Stimulated activated CD4-positive, alpha-beta T cell treated with anti-CD3 and anti-CD28 coated beads, Interleukin-4, amount 100 ng/mL, for 4 hours (primary cell): Measurements from ENCODE around the gene SEC24C.
"Not testable (repeated sequence)": the region's sequence is repeated elsewhere in the genome, so short reads cannot be mapped to it uniquely, and the experiment has no call there.

Source experiments
- DNase-seq, 2 experiments: peaks; one replicate each; pipeline ENCODE4 v3.0.0-alpha.2; 2020

Gene SEC24C

DNA sequence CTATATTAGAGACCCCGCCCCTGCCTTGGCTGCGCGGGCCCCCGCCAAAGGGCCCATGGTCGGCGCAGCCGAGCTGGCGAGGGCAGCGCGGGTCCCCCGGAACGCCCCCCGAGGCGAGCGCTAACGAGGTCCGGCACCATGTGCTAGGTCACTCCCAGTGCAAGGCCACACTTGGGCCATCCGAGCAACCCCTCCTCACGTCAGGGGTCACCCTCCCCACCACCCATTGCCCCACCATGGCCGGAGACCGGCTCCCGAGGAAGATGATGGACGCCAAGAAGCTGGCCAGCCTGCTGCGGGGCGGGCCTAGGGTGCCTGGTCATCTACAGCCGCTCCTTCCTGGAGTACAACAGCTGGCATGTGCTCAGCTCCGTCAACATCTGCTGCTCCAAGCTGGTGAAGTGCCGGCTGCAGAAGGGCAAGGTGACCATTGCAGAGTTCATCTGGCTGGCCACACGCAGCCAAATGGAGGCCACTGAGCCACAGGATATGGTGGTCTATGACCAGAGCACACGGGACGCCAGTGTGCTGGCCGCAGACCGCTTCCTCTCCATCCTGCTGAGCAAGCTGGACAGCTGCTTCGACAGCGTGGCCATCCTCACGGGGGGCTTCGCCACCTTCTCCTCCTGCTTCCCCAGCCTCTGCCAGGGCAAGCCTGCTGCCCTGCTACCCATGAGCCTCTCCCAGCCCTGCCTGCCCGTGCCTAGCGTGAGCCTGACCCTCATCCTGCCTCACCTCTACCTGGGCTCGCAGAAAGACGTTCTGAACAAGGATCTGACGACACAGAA lies 12.4 kb upstream of the SEC24C start:
- DNase-seq, result no peak

GRCh38 chr10:73732426-73732825 lies 11.7 kb upstream of the SEC24C start:
- no peak for DNase-seq

DNA sequence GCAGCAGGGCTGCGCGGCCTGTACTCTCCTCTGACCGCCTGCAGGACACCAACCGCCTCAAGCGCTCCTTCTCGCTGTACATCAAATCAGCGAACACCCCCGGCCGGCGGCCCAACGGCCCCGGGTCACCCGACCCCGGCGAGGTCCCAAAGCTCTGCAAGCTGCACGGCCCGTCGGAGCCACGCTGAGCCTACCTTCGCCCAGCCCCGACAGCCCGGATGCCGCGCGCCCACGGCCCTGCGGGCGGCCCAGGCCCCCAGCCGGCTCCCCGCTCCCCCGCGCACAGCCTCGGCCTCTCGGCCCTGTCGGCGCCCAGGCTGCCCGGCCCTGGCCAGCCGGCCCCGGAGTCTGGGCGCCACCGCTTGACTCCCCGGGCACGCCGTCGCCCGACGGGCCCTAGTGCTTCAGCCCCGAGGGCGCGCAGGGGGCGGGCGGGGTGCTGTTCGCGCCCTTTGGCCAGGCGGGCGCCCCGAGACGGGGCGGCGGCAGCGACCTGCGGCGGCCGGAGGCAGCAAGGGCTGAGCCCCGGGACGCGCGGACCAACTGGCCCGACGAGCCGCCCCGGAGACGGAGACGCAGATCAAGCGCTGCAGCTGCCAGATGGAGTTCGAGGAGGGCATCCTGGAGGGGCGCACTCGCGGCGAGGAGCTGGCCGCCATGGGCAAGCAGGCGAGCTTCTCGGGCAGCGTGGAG lies 11.1 kb upstream of the SEC24C start:
- DNase-seq, result no peak

DNA sequence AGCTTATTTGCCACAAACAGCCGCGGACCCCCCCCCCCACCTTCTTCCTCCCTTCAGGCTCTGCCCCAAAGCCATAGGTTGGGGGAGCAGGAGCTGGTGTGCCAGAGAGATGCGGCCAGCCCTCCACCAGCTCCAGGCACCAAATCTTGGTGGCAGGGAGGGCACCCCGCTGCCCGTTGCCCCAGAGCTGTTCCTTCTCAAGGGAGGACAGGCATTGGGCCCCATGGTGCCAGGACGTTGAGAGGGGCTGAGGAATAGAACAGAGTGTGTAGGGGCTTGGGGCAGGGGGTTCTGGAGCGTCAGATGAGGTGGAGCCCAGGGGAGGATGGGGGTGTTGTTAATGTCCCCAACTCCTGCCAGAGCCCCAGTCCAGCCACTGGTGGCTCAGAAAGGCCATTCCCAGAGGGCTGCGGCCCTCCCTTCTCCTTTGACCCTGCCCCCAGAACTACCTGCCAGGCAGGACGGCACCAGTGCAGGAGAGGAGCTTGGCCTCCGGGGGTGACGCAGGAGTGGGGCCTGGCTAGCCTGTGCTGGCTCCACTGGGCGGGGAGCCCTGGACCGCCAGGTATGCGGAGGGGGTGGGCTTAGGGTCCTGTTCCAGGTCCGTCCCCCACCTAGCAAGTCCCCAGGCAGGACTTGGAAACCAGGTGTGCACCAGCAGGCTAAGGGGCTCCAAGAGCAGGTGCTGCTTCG lies 10.0 kb upstream of the SEC24C start:
- DNase-seq, result no peak

DNA sequence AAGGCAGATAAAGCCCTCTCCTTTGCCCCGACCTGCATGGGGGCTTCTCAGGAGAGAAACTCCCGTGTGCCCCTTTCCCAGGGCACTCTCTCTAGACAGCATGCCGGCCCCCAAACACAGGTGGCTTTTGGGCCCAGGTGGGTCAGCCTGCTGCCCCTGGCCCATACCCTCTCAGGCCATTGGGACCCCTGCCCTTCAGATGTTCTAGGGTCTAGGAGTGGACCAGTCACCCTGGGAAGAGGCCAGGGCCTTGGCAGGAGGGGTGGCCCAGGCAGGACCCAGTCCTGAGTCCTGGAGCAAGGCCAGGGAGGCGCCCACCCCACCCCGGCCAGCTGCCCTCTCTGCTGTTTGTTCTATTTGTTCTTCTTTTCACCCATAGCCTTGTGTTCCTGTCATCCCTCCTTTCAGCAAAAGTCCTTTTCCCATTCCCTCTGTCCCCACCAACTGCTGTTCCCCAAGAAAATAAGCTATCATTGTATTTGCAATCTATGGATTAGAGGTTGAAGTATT lies 9.3 kb upstream of the SEC24C start:
- DNase-seq, result no peak

GRCh38 chr10:73740501-73741254 lies 3.5 kb upstream of the SEC24C start:
- not testable (repeated sequence) for DNase-seq

- DNase-seq, result no peak
Measured at GRCh38 chr10:73742454-73742734, 1.8 kb upstream of the SEC24C start.

- no peak for DNase-seq
Measured at GRCh38 chr10:73743327-73743904, 756 bp upstream of the SEC24C start.

- DNase-seq, result peak; percentile 51 to 54
Measured at GRCh38 chr10:73744664-73744975, 448 bp downstream of the SEC24C start.

DNA sequence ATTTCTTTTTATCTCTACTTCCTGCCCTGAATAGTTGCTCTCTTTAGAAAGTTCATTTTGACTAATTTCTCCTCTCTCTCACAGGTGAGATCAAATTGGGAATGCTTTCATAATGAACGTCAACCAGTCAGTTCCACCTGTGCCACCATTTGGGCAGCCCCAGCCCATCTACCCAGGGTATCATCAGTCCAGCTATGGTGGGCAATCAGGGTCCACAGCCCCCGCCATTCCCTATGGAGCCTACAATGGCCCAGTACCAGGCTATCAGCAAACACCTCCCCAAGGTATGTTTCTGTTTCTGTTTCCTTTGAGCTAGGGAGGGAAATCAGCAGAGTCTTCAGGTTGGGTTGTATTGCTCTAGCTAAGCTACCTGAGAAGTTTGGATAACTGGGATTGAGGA lies 2.5 kb downstream of the SEC24C start:
- no peak for DNase-seq

DNA sequence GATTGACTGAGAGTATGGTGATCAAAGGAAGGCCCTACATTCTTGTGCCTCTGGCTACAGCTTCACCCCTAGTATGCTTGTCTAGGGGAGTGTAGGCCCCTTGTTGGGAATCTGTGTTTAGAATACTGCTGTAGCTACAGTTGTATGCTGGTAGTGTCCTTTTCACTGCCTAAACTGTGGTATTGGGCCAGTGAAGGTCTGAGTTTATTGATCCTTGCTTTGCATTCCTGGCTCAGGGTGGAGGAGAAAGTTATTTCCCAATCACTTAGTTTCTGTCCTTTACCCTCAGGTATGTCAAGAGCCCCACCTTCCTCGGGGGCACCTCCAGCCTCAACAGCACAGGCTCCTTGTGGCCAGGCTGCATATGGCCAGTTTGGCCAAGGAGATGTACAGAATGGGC lies 6.6 kb downstream of the SEC24C start:
- no peak for DNase-seq

- no peak for DNase-seq
Measured at GRCh38 chr10:73756183-73756582, 12.0 kb downstream of the SEC24C start.

DNA sequence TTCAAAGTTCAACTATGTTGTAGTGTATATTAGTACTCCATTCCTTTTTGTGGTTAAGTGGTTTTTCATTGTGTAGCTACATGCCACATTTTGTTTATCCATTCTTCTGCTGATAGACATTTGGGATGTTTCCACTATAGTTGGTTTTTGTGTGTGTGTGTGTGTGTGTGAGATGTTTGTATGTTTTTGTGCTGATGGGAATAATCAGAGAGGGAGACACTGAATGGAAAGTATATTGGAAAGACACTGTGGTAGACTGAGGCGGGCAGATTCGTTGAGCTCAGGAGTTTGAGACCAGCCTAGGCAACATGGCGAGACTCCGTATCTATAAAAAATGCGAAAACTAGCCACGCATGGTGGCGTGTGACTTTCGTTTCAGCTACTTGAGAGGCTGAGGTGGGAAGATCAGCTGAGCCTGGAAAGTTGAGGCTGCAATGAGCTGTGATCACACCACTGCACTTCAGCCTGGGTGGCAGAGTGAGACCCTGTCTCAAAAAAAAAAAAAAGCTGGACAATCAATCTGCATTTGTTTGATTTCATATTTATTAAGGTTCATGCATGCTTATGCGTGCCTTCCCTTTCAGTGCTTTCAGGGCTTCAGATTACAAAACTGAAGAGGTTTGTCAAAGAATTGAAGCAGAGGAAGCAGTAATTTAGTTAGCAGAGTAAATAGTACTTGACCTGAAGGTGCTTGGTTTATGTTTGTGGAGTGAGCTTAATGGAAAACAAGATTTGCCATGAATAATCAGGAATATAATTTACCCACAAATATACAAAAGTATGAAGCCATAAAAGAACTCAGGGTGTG lies 14.7 kb downstream of the SEC24C start:
- DNase-seq, result no peak

DNA sequence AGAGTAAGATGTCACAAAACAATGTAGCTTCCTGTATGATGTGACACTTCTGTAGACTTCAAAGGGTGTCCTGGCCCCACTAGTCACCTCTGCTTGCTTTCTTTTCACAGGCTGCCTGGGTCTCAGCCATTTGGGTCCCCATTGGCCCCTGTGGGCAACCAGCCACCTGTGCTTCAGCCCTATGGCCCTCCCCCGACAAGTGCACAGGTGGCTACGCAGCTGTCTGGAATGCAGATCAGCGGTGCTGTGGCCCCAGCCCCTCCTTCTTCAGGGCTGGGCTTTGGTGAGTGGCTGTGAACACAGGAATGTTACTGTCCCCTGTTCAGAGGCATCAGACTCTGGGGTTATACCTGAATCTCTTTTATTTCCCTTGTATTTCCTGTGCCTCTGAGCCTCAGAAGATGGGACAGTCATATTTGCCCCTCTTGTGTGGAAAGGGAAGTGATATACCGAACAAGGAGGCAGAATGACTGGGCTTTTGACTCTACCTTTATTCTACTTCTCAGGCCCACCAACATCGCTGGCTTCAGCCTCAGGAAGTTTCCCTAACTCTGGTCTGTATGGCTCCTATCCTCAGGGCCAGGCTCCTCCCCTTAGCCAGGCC lies 15.4 kb downstream of the SEC24C start:
- no peak for DNase-seq

DNA sequence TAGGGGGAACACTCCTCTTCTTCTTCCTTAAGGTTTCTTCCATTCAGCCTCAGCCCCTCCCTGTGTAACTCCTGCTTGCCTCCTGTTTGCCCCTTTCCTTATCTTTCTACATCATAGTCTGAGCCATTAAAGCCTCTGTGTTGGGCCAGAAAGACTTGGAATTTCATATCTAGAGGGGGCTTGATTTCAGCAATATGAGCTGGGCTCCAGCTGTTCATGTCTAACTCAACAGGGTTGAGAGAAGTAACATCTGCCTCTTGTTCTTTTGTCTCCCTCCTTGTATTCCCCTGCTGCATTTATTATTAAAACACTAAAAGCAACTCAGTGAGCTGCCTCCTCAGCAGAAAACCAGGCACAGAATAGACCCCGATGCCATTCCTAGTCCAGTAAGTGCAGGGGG lies 17.6 kb downstream of the SEC24C start:
- no peak for DNase-seq

DNA sequence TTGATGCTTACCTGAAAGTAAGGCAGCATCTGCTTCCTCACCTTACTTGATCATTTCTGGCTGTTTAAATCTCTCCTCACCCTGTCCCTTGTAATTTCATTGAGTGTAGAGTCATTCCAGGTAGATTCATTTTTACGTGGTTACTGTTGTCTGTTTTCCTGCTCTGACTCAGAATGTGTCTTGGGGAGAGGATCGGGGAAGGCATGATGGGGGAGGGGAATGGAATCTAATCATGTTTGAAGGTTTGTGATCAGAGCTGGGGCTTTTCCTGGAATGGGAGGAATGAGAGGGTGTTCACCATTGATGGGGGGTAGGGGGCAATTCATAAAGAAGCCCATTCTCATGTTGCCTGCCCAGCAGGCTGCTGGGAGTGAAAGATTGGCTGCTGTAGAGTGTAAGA lies 18.7 kb downstream of the SEC24C start:
- DNase-seq, result no peak

DNA sequence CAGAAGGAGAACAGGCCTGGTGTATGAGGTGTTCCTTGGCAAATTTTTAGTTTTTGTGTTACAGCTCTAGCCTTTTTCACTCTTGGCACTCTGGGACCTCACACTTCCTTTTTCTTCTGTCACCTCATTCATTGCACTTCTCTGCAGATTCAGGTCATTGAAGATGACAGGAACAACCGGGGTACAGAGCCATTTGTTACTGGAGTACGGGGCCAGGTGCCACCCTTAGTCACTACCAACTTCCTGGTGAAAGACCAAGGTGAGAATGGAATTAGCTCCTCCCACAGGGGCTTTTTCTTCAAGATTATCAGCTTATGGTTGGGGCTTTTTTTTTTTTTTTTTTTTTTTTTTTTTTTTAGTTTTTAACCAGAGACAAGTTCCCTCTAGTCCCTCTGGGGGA lies 19.2 kb downstream of the SEC24C start:
- DNase-seq, result no peak

- no peak for DNase-seq
Measured at GRCh38 chr10:73765066-73765465, 20.9 kb downstream of the SEC24C start.

GRCh38 chr10:73768881-73769280 lies 24.7 kb downstream of the SEC24C start:
- DNase-seq, result peak; percentile 57 to 65

DNA sequence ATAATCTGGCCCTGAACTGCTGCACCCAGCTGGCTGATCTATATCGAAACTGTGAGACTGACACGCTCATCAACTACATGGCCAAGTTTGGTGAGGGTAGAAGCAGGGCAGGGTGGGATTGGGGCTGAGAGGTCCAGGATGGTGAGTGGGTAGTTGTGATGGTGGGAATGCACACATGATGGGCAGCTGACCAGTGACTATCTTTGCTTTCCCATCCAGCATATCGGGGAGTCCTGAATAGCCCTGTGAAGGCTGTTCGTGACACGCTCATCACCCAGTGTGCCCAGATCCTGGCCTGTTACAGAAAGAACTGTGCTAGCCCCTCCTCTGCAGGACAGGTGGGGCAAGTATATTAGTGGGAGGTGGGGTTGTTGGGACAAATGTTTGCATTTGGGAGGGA lies 25.2 kb downstream of the SEC24C start:
- DNase-seq, result no peak

DNA sequence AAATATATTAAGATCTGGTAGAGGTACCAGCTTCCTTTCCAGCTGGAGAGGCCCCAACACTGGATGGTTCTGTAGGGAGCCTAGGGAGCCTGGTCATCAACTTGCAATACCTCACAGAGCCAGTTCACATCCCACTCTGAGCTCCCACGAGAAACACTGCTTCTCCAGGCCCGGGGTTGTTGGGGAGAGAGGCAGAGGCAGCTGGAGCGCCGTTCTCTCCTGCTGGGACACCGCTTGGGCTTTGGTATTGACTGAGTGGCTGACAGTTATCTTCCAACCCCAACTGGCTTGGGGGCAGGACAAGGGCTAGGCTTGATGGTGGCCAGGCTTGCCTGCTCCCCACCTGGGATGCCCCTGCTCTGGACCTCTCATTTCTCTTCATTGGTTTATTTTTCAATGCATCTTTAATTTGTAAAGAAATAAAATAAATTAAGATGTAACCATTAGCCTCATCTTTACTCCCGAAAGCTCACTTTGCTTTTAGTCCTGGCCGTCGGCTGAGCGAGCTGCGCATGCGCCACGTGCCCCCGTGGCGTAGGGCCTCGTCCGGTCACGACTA lies 27.6 kb downstream of the SEC24C start:
- peak; percentile 72 to 78 for DNase-seq
